ENCODE data around the gene DNAH2.
"Not testable (repeated sequence)": the region's sequence is repeated elsewhere in the genome, so short reads cannot be mapped to it uniquely, and the experiment has no call there.

Gene DNAH2

DNA sequence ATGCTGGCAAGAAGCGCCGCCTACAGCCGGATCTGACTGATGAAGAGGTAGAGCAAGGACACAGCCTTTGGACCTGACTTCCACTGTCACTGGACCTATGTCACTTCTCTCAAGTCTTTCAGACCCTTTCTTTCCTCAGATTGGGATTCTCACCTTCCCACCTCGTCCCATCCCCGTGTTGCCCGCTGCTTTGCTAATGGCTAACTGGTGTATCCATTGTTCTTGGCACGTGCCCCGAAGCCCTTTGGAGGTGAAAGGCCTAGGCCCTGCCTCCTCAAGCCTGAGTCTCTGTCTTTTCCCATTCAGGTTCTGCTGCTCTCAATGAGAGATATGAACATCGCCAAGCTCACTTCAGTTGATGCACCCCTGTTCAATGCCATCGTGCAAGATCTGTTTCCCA lies 63.2 kb downstream of the DNAH2 start:
- no peak for DNase-seq (ENCODE audit: low read depth)

DNA sequence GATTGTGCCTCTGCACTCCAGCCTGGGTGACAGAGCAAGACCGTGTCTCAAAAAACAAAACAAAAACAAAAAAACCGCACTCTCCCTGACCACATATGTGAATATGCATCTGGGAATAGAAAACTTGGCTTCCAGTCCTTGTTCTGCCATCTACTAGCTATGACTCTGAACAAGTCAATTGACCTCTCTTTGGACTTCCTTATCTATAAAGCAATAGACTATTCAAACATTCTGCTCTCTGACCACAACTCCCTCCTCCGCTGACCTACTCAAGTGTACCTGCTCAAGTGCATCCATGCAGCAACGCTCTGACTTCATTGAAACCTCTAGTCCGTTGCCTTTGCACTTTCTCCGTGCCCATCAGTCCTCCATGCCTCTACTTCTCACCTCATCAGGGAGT lies 63.9 kb downstream of the DNAH2 start:
- DNase-seq (ENCODE audit: low read depth): no peak

DNA sequence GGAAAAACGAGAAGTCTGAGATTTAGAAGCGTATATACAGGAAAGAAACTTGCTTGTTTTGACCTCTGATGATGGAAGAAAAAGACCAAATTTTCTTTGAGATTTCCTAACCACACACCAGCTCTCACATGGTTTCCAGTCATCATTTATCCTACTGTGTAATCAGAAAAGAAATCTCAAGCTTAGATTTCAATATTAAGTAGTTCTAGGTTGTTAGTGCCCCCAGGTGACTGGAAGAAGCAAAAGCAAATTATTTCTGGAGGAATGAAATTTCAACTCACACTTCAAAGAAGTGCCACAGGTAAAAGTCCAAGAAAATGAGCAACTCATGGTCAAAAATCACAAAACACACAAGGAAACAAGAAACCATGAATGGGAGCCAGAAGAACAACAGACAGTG lies 64.7 kb downstream of the DNAH2 start:
- peak; percentile 56 for DNase-seq (ENCODE audit: low read depth)

DNA sequence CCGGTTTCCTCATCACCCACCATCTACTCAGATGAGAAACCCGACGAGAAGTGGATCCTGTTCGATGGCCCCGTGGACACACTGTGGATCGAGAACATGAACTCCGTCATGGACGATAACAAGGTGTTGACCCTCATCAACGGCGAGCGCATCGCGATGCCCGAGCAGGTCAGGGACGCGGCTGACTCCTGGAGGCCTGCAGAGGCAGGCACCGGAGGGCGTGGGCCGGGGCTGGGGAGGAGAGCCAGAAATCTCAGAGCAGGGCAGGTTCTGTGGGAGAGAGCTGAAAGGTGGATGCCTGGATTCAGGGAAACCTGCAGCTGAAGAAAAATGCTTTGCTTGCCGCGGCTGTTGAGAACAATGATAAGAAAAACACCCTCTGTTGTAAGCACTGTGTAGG lies 69.3 kb downstream of the DNAH2 start:
- no peak for DNase-seq (ENCODE audit: low read depth)

DNA sequence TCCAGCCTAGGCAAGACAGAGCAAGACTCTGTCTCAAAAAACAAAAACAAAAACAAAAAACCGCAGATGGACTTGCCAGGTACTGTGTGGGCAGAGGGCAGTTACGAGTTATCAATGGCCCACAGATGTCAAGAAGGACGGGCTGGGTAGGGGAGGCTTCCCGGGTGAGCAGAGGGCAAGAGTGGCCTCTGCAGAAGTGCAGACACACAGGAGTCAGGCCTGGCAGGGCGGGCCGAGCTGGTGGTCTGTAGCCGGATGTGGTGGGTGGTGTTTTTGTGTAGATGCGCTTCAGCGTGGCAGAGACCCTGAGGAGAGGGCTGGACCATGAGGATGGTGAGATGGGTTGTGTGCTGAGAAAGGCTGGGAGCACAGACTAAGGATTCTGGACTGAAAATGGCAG lies 71.6 kb downstream of the DNAH2 start:
- DNase-seq (ENCODE audit: low read depth): no peak

DNA sequence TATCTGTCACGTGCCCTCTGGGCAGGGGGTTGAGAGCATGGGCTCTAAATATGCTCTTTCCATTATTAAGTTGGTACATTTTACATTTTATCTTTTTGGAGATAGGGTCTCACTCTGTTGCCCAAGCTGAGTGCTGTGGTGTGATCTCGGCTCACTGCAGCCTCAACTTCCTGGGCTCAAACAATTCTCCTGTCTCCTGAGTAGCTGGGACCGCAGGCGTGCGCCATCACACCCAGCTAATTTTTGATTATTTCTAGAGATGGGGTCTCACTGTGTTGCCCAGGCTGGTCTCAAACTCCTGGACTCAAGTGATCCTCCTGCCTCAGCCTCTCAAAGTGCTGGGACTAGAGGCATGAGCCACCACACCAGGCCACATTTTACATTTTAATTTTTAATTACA lies 72.6 kb downstream of the DNAH2 start:
- DNase-seq (ENCODE audit: low read depth): no peak

DNA sequence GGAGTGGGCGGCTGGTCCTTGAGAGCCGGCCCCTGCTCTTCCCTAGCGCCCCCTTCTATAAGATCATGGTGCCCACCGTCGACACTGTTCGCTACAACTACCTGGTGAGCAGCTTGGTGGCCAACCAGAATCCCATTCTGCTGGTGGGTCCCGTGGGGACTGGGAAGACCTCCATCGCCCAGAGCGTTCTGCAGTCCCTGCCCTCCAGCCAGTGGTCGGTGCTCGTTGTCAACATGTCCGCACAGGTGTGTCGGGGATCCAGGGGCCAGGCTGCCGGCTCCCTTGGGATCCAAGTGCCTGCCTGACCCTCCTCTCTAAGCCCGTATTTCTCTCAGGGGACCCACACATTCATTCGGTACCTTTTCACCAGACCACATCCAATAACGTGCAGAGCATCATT lies 75.1 kb downstream of the DNAH2 start:
- no peak for DNase-seq (ENCODE audit: low read depth)

DNA sequence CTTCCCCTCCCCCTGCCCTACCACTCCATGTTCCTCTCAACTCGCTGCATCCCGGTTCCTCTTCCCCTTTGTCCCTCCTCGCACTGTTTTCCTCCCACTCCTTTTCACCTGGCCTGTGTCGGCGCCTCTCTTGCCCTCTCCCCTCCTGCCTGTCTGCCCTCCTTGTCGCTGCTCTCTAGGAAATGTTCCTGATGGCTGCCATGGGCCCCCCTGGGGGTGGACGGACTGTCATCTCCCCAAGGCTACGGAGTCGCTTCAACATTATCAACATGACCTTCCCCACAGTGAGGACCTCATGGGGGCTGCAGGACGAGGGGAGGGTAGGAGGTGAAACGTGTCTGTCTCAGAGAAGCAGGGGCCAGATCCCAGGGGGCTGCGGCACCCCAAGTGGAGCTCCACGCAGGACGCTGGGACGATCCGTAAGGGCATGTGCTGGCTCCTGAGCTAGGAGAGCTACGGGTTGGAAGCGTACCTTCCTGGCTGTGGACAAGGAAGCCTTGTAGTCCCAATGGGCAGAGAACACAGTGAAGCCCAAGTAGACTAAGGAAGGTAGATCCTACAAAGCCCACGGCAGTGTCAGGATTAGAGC lies 76.6 kb downstream of the DNAH2 start:
- DNase-seq (ENCODE audit: low read depth): no peak

DNA sequence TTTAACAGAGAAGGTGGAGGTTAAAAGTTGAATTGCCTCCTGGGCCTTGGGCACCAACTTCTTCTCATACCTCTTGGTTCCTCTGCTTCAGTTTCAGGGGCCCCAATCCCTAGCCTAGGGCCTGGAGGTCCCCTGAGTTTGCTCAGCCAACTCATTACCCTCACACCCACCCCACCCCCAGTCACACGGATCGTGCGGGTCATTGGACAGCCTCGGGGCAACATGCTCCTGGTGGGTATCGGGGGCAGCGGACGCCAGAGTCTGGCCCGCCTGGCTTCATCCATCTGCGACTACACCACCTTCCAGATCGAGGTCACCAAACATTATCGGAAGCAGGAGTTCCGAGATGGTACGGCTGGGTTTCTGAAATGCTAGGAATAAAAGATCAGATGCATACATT lies 80.4 kb downstream of the DNAH2 start:
- DNase-seq (ENCODE audit: low read depth): no peak

DNA sequence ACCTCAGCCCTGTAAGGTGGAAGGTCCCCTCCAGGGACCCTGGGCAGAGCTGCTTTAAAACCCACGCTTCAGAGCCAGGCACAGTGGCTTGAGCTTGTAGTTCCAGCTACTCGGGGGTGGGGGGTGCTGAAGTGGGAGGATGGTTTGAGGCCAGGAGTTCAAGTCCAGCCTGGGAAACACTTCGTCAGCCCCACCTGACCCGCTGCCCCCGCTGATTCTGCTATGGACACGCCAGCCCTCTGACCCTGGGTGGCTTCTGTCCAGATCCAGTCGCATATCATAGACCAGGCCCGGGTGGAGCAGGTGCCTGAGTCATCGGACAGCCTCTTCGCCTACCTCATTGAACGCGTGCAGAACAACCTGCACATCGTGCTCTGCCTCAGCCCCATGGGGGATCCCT lies 81.3 kb downstream of the DNAH2 start:
- DNase-seq (ENCODE audit: low read depth): no peak

DNA sequence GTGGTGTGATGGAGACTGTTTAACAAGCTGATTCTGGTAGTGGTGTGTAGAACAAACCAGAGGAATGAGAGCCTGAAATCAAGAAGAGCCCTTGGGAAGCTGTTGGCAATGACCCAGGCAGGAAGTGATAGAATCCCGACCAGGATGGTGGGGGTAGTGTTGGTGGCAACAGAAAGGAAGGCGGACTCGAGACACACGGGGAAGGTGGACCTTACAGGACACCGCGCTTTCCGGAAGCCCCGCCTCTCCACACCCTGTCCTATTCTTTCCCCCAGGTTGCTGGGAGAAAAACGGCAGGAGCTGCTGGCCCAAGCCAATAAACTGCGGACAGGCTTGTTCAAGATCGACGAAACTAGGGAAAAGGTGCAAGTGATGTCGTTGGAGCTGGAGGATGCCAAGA lies 86.4 kb downstream of the DNAH2 start:
- no peak for DNase-seq (ENCODE audit: low read depth)

DNA sequence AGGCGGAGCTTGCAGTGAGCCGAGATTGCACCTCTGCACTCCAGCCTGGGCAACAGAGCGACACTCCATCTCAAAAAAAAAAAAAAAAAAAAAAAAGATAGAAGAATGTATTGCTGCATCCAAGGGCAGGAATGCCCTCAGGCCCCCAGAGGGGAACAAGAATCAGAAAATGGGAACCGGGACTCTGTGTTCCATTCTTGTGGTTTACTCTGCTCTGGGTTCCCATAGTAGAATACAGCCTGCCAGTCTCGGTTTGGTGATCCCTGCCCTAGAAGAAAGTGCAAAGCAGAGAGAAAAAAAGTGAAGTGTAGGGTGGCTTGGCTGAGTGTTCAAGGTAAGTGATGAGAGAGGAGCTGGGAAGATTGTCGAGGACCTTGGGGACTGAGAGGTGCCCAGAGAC lies 89.0 kb downstream of the DNAH2 start:
- DNase-seq (ENCODE audit: low read depth): no peak

DNA sequence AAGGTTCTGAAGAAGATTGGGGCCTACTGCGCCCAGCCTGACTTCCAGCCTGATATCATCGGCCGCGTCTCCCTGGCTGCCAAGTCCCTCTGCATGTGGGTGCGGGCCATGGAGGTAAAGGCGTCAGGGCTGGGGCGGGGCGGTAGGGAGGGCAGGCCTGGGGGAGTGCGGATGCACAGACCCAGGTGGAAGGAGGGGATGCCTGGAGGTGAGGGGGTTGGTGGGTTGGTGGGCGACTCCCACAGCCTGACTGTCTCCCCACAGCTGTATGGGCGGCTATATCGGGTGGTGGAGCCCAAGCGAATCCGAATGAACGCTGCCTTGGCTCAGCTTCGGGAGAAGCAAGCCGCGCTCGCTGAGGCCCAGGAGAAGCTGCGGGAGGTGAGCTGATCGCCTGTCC lies 89.7 kb downstream of the DNAH2 start:
- no peak for DNase-seq (ENCODE audit: low read depth)

DNA sequence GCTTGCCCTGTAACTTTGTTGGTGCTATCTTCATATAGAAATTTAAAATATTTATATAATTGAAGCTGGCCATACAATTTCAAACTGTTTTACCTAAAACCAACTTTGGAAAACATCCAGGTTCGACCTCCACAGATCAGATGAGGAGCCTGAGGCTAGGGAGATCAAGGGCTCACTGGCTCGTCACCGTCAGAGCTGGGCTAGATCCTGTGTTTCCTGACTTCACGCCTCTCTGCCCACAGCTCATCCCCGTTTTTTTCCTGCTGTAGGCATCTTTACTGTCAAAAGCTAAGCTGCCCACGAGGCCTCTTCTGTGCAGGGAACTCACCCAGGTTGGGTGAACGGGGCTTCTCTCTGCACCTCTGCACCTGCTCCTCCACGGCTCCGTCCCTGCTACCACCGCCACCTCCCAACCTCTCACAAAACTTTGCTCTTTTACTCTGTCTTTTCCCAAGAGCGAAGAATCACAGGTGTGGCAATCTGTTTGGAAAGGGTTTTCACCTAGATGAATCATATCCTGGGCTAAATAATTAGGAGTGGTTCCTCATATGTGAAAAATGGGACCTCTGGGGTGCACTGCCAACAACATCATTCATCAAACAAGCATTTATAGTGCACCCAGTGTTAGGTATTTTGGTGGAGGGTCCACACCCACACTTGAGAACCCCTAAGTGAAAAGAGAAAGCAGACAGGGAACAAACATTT lies 91.7 kb downstream of the DNAH2 start:
- DNase-seq (ENCODE audit: low read depth): no peak

DNA sequence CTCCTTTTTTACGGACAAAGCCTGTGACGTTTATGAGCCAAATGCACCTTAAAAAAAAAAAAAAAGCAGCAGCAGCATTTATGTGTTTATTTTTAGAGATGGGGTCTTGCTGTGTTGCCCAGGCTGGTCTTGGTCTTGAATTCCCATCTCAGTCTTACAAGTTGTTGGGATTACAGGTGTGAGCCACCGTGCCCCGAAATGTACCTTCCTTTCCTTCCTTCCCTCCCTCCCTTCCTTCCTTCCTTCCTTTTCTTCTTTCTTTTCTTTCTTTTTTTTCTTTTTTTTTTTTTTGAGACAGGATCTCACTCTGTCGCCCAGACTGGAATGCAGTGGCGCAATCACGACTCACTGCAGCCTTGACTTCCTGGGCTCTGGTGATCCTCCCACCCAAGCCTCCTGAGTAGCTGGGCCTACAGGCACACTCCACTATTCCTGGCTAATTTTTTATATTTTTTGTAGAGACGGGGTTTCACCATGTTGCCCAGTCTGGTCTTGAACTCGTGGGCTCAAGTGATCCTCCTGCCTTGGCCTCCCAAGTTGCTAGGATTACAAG lies 92.3 kb downstream of the DNAH2 start:
- not testable (repeated sequence) for DNase-seq (ENCODE audit: low read depth)

DNA sequence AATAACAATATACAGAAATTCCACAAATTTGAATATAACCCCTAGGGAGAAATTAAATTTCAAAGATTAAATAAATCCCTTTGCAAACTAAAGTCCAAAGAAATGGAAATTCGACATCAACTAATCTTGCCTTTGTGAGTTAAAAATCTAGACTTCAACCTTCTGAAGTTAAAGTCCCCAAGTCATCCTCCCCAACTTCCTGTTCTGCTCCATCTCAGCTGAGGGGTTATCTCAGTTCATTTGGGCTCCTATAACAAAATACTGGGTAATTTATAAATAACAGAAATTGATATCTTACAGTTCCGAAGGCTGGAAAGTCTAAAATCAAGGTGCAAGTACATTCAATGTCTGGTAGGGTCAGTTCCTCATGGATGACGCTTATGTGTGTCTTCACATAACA lies 93.7 kb downstream of the DNAH2 start:
- no peak for DNase-seq (ENCODE audit: low read depth)

DNA sequence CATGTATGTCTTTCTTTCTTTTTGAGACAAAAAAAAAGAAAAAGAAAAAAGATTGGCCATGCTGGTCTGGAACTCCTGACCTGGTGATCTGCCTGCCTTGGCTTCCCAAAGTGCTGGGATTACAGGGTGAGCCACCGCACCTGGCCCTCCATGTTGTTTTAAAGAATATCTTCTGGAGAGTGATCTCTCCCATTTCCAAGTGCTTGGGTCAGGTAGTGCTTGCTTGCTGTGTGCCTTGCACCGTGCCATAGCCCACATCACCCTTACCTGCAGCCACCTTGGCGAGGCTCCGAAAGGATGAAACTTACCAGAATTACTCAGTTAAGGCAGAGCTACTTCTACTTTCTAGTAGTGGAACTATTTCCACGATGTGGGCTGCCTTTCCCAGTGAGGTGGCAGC lies 97.4 kb downstream of the DNAH2 start:
- no peak for DNase-seq (ENCODE audit: low read depth)

DNA sequence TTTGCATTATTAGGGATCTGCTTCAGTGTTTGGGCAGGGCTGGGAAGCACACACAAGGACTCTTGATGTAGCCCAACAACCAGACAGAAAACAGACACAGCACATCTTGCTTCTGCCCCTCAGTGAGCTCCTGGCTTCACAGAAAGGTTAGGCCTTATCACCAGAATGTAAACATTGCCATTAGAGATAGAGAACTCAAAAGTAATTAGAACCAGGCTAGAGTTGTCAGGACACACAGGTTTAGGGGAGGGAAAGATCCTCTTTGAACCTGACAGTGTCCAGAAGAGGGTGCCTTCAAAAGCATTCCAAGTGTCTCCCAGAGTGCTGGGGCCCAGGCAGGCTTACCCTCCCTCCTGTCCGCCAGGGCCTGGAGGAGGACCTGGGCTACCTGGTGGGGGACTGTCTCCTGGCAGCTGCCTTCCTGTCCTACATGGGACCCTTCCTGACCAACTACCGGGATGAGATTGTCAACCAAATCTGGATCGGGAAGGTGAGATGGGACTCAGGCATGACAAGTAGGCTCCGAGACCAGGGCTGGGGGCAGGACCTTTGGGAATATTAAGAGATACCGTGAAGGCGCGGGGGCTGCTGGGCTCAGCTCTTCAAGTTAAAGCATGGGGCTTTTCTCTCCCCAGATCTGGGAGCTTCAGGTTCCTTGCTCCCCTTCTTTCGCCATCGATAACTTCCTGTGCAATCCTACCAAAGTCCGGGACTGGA lies 99.5 kb downstream of the DNAH2 start:
- DNase-seq (ENCODE audit: low read depth): no peak

DNA sequence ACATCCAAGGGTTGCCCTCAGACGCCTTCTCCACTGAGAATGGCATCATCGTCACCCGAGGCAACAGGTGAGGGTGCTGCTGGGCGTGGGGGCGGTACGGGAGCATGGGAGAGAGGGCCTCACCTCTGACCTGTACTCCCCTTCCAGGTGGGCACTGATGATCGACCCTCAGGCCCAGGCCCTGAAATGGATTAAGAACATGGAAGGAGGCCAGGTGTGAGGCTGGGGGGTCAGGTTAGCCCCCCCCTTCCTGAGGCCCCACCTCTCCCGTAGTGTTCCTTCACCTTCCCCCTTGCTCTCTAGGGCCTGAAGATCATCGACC lies 100.1 kb downstream of the DNAH2 start:
- DNase-seq (ENCODE audit: low read depth): no peak

DNA sequence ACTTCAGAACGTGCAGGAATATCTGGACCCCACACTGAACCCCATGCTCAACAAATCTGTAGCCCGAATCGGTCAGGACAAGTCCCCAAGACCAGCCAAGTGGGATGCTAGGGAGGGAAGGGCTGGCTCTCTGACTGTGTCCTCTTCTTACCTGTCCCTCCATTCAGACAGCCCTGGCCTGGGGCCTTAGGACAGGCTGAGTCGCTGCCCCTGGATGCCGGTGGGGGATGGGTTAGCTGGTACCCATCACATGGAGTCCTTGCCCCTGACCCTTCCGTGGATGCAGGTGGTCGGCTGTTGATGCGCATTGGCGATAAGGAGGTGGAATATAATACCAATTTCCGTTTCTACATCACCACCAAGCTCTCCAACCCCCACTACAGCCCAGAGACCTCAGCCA lies 100.5 kb downstream of the DNAH2 start:
- no peak for DNase-seq (ENCODE audit: low read depth)

DNA sequence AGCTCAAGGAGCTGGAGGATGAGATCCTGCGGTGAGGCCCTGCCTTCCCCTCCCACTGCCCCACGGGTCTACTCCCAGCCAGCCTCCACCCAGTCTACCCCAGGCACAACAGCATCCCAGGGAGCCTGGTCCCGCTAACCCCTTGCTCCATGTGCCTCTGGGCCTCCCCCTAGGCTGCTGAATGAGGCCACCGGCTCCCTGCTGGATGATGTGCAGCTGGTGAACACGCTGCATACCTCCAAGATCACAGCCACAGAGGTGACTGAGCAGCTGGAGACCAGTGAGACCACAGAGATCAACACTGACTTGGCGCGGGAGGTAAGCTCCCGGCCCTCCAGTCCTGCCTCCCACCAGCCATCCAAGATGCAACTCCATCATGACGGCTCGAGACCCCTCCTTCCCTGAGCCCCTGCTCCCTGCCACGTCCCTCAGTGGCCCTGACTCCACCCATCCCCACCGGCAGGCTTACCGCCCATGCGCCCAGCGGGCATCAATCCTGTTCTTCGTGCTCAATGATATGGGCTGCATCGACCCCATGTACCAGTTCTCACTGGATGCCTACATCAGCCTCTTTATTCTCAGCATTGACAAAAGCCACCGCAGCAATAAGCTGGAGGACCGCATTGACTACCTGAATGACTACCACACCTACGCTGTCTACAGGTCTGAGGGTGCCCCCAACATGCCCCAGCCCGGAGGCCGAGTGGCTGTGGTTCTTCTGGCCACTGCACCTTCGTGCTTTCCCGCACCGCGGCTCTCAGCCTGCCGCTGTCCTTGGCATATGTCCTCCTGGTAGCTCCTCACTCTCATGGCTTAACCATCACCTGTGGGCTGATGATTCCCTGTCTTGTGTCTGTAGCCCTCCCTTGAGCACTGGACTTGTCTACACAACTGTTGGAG lies 101.5 kb downstream of the DNAH2 start:
- DNase-seq (ENCODE audit: low read depth): no peak

DNA sequence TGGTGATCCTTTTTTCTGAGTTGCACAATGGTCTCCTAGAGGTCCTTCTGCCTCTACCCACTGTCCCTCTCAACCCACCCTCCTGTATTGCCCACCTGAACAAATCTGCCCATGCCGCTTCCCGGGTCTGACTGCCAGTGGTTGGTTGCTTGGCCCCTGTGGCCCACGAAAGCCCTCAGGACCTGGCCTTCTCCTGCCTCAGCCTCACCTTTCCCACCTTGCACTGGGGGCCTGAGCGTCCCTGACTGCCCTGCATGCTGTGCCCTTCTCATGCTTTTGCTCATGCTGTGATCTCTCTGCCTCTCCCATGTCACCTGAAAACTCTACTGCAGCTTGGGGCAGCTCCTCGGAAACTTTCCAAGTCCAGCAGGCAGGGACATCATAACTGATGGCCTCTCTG lies 102.7 kb downstream of the DNAH2 start:
- DNase-seq (ENCODE audit: low read depth): no peak

DNA sequence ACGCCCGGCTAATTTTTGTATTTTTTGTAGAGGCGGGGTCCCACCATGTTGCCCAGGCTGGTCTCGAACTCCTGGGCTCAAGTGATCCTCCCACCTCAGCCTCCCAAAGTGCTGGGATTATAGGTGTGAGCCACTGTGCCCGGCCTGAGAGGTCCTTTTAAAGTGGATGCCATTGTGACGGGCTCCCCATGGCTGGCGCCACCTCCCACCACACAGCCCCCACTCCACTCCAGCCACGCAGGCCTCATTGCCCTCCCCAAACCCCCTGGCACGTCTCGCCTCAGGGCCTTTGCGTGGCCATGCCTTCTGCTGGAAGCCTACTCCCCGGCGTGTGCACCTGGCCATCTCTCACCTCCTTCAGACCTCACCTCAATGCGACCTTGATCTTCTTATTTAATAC lies 104.6 kb downstream of the DNAH2 start:
- no peak for DNase-seq (ENCODE audit: low read depth)

All from fibroblast of gingiva (primary cell).